Superior temporal gyrus (tissue), 1 donor: ENCODE results near the gene CSNK1G3.
"Not testable (repeated sequence)": the region's sequence is repeated elsewhere in the genome, so short reads cannot be mapped to it uniquely, and the experiment has no call there.

Experiments
- DNase-seq: peaks from one replicate; pipeline ENCODE4 v3.0.0-alpha.2; 2016; ENCODE audit errors: extremely low spot score

Gene CSNK1G3

GRCh38 chr5:123559434-123559775 lies 47.4 kb downstream of the CSNK1G3 start:
- no peak for DNase-seq

GRCh38 chr5:123561230-123561629 lies 49.3 kb downstream of the CSNK1G3 start:
- no peak for DNase-seq

- DNase-seq, result no peak
Measured at GRCh38 chr5:123571927-123572326, 60.0 kb downstream of the CSNK1G3 start.

GRCh38 chr5:123578390-123578789 lies 66.4 kb downstream of the CSNK1G3 start:
- no peak for DNase-seq

GRCh38 chr5:123579410-123579809 lies 67.4 kb downstream of the CSNK1G3 start:
- no peak for DNase-seq

- DNase-seq, result no peak
Measured at GRCh38 chr5:123582550-123583285, 70.7 kb downstream of the CSNK1G3 start.

GRCh38 chr5:123585871-123586270 lies 73.9 kb downstream of the CSNK1G3 start:
- DNase-seq, result no peak

GRCh38 chr5:123594434-123594833 lies 82.5 kb downstream of the CSNK1G3 start:
- no peak for DNase-seq

GRCh38 chr5:123597018-123597417 lies 85.0 kb downstream of the CSNK1G3 start:
- DNase-seq, result no peak

GRCh38 chr5:123598028-123598689 lies 86.2 kb downstream of the CSNK1G3 start:
- DNase-seq, result no peak

- DNase-seq, result peak; percentile 44
Measured at GRCh38 chr5:123599171-123599570, 87.2 kb downstream of the CSNK1G3 start.

- no peak for DNase-seq
Measured at GRCh38 chr5:123601610-123602009, 89.6 kb downstream of the CSNK1G3 start.

- DNase-seq, result no peak
Measured at GRCh38 chr5:123605822-123606221, 93.8 kb downstream of the CSNK1G3 start.

- no peak for DNase-seq
Measured at GRCh38 chr5:123610209-123610608, 98.2 kb downstream of the CSNK1G3 start.

GRCh38 chr5:123610665-123611405 lies 98.9 kb downstream of the CSNK1G3 start:
- peak; percentile 89 for DNase-seq

GRCh38 chr5:123611406-123611709 lies 99.4 kb downstream of the CSNK1G3 start:
- no peak for DNase-seq

- no peak for DNase-seq
Measured at GRCh38 chr5:123617561-123617960, 105.6 kb downstream of the CSNK1G3 start.

- no peak for DNase-seq
Measured at GRCh38 chr5:123626051-123626450, 114.1 kb downstream of the CSNK1G3 start.

GRCh38 chr5:123628860-123629544 lies 117.0 kb downstream of the CSNK1G3 start:
- no peak for DNase-seq

GRCh38 chr5:123636006-123636405 lies 124.0 kb downstream of the CSNK1G3 start:
- DNase-seq, result no peak

- DNase-seq, result not testable (repeated sequence)
Measured at GRCh38 chr5:123637028-123637427, 125.1 kb downstream of the CSNK1G3 start.

- DNase-seq, result no peak
Measured at GRCh38 chr5:123639244-123639643, 127.3 kb downstream of the CSNK1G3 start.
